Kidney epithelial cell (primary cell): ENCODE measurements around the gene COL9A1. TPM values are rescaled to one million over a fixed set of nuclear protein-coding genes. Genes with fewer than 3 reads are reported as not detected.

ENCODE experiments used
- DNase-seq: peaks from one replicate; pipeline ENCODE4 v3.0.0-alpha.2; 2010; ENCODE audit warnings: low read depth
- H3K27me3 ChIP-seq: 2 replicates; pipeline ENCODE4 v1.6.0; 2011; ENCODE audit warnings: low read length; ENCODE audit not compliant: control insufficient read depth, insufficient read depth
- H3K36me3 ChIP-seq: 2 replicates; pipeline ENCODE4 v1.5.1; 2011; ENCODE audit warnings: low read length; ENCODE audit not compliant: control insufficient read depth, insufficient read depth
- H3K4me3 ChIP-seq: 2 replicates; pipeline ENCODE4 v1.5.1; 2011; ENCODE audit warnings: low read depth, mild to moderate bottlenecking, control low read depth, low read length
- total RNA-seq: library from RNA; depleted of rRNA; stranded (reverse); fragments of >200 nt; gene quantifications from 2 replicates; pipeline ENCODE4 v1.2.3, GENCODE V29; 2015
- TF ChIP-seq, protein P1 (sequence below): IDR thresholded peaks from 2 replicates; pipeline ENCODE4 v1.5.1; 2011; ENCODE audit warnings: mild to moderate bottlenecking, moderate library complexity, low read length, control low read depth, inconsistent platforms; ENCODE audit not compliant: insufficient read depth, poor library complexity, severe bottlenecking

COL9A1 gene
- total RNA-seq, 1 donor from 2014 or later: not detected

DNA sequence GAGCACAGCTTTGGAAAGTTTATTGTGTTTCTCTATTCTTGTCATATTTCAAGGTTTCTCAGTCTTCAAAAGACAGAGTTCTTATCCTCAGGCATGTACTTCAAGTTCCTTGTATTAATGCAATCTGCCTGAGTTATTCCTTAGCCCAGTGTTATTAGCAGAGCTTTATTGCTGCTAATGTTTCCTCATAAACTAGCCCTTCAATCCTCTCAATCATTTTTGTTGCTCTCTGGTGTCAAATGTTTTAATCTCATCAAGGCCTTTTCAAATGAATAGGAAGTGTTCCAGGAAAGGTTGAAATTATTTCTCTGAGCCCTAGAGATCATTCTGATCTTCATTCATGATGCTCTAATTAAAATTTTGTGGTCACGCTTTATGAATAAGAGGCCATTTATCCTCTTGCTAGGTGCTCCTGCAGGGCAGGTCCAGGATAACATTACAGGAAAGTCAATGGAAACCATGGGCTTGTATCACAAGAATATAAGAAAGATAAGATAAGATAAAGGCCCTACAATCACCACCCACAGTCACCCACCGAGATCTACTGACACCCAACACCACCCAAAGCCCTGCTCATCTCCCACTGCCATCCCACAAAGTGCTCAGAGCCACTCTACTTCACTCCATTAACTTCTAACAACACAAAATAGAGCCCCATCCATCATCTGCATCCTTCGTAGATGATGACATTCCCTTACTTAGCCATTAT is 125.9 kb downstream of the COL9A1 start:
- Histone ChIP-seq H3K36me3 (no peaks in the 10 kb centered on the region), H3K27me3 (no peaks in the 10 kb centered on the region), H3K4me3 (no peak overlapping the region)
- TF ChIP-seq, protein P1, sequence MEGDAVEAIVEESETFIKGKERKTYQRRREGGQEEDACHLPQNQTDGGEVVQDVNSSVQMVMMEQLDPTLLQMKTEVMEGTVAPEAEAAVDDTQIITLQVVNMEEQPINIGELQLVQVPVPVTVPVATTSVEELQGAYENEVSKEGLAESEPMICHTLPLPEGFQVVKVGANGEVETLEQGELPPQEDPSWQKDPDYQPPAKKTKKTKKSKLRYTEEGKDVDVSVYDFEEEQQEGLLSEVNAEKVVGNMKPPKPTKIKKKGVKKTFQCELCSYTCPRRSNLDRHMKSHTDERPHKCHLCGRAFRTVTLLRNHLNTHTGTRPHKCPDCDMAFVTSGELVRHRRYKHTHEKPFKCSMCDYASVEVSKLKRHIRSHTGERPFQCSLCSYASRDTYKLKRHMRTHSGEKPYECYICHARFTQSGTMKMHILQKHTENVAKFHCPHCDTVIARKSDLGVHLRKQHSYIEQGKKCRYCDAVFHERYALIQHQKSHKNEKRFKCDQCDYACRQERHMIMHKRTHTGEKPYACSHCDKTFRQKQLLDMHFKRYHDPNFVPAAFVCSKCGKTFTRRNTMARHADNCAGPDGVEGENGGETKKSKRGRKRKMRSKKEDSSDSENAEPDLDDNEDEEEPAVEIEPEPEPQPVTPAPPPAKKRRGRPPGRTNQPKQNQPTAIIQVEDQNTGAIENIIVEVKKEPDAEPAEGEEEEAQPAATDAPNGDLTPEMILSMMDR: no peak
- no peak for DNase-seq

DNA sequence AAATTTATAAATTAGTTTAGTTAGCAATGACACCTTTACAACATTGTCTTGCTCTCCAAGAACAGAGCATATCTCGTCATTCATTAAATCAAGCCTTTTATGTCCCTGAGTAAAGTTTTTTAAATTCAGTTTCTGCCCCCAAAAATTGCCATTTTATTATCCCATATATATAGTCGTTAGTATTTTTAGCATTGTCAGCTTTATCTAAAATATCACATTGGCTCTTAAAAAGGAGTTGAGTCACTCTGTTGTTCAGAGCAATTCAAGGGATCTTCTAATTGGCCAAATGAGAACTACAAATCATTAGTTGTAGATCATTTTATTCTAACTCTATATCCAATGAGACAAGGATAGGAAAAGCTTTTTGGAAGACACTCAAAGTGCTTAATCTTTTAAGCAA is 127.1 kb downstream of the COL9A1 start:
- H3K4me3 ChIP-seq: no peak overlapping the region
- H3K36me3 ChIP-seq: no peaks in the 10 kb centered on the region
- TF ChIP-seq, protein P1: no peak
- H3K27me3 ChIP-seq: no peaks in the 10 kb centered on the region
- DNase-seq: no peak

DNA sequence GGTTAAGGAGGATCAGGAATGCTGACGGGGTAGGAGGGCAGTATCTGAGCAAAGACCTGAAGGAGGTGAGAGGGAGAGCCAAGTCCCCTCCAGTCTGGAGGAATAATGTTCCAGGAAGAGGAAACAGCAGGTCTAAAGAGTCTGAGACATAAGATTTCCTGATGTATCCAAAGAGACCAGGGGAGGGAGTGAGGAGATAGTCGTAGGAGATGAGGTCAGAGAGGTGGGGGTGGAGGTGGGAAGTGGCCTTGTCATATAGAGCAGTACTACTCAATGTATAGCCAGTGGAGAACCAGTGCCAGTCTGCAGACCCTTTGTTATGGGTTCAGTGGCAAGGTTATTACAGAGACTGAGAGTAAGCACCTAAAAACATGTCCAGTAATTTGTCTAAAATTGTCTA is 130.6 kb downstream of the COL9A1 start:
- H3K4me3 ChIP-seq: no peak overlapping the region
- H3K27me3 ChIP-seq: no peaks in the 10 kb centered on the region
- no peak for DNase-seq
- TF ChIP-seq, protein P1: no peak
- H3K36me3 ChIP-seq: no peaks in the 10 kb centered on the region

GRCh38 chr6:70171236-70171635 is 131.6 kb downstream of the COL9A1 start:
- DNase-seq: no peak
- TF ChIP-seq, protein P1: no peak
- no peaks in the 10 kb centered on the region for H3K36me3 ChIP-seq
- no peaks in the 10 kb centered on the region for H3K27me3 ChIP-seq
- no peak overlapping the region for H3K4me3 ChIP-seq

DNA sequence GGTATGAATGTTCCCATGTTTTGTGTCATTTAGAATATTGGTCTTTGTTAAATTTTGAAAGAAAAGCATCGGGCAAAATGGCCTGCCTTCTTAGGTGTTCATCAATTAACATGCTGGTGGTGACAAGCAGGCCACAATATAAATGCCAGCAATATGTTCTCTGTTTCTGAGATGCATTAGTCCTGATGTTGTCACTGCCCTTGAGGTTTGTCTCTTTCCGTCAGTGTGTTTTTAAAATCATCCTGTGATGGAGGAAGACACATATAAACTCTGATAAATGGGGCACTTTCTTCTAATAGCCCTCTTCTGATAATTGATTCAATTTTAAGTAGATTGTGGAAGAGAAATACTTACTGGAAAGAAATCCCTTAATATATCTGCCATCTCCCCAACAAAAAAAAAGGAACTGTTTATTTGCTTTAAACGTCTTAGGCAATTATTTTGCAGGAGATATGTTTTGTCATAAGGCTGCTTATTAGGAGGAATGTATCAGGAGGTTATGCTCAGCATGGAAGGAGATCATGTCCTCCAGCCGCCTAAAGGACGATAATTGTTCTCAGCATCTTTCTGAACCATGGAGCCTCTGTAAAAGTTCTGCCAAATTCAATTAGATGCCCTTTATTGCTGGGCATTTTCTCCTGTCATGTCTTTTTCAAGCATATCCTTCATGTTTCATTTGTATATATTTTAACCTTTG is 134.1 kb downstream of the COL9A1 start:
- Histone ChIP-seq H3K27me3 (no peaks in the 10 kb centered on the region), H3K4me3 (no peak overlapping the region), H3K36me3 (no peaks in the 10 kb centered on the region)
- TF ChIP-seq, protein P1: no peak
- no peak for DNase-seq

Other genes starting within 250 kb of the COL9A1 start
- gene FAM135A, start 110.4 kb upstream of the COL9A1 start, total RNA-seq: 19.8 and 21.0 TPM in 2 replicates